ENCODE measurements around the gene FOXK1.
A peak's percentile ranks its signal among the peaks of the same experiment; 100 is the strongest.

Gene FOXK1

GRCh38 chr7:4724648-4725013, 42.5 kb downstream of the FOXK1 start:
- DNase-seq = no peak

GRCh38 chr7:4725014-4725849, 43.1 kb downstream of the FOXK1 start:
- peak; percentile 84 for DNase-seq

GRCh38 chr7:4725850-4726450, 43.9 kb downstream of the FOXK1 start:
- no peak for DNase-seq

- DNase-seq = no peak
Measured at GRCh38 chr7:4726566-4726965, 44.5 kb downstream of the FOXK1 start.

GRCh38 chr7:4727914-4728705, 46.0 kb downstream of the FOXK1 start:
- DNase-seq = no peak

- no peak for DNase-seq
Measured at GRCh38 chr7:4729266-4729665, 47.2 kb downstream of the FOXK1 start.

GRCh38 chr7:4730276-4730675, 48.2 kb downstream of the FOXK1 start:
- DNase-seq = no peak

- DNase-seq = no peak
Measured at GRCh38 chr7:4730971-4731370, 48.9 kb downstream of the FOXK1 start.

GRCh38 chr7:4731803-4732202, 49.7 kb downstream of the FOXK1 start:
- no peak for DNase-seq

GRCh38 chr7:4733936-4734528, 51.9 kb downstream of the FOXK1 start:
- DNase-seq = no peak

GRCh38 chr7:4734587-4735345, 52.7 kb downstream of the FOXK1 start:
- DNase-seq = no peak

GRCh38 chr7:4737300-4737699, 55.2 kb downstream of the FOXK1 start:
- DNase-seq = no peak

GRCh38 chr7:4738711-4739527, 56.8 kb downstream of the FOXK1 start:
- no peak for DNase-seq

- DNase-seq = no peak
Measured at GRCh38 chr7:4739528-4739992, 57.5 kb downstream of the FOXK1 start.

- DNase-seq = no peak
Measured at GRCh38 chr7:4740796-4741195, 58.7 kb downstream of the FOXK1 start.

GRCh38 chr7:4742051-4742573, 60.0 kb downstream of the FOXK1 start:
- DNase-seq = no peak

- no peak for DNase-seq
Measured at GRCh38 chr7:4742852-4743251, 60.8 kb downstream of the FOXK1 start.

- peak; percentile 98 for DNase-seq
Measured at GRCh38 chr7:4744391-4745264, 62.5 kb downstream of the FOXK1 start.

GRCh38 chr7:4745265-4745919, 63.3 kb downstream of the FOXK1 start:
- no peak for DNase-seq

Measured in right hindlimb (tissue), 1 donor.